ENCODE measurements around the gene WDR73. TPM values are rescaled to one million over a fixed set of nuclear protein-coding genes. Genes with fewer than 3 reads are reported as not detected.

Gene WDR73
- total and polyA plus RNA-seq, 9 of the 15 experiments (the other 6 are each of a cell fraction or from before 2014, with no cell fraction given), result 9.2 to 25.4 (median 21.7) TPM

- TF ChIP-seq, protein P1, sequence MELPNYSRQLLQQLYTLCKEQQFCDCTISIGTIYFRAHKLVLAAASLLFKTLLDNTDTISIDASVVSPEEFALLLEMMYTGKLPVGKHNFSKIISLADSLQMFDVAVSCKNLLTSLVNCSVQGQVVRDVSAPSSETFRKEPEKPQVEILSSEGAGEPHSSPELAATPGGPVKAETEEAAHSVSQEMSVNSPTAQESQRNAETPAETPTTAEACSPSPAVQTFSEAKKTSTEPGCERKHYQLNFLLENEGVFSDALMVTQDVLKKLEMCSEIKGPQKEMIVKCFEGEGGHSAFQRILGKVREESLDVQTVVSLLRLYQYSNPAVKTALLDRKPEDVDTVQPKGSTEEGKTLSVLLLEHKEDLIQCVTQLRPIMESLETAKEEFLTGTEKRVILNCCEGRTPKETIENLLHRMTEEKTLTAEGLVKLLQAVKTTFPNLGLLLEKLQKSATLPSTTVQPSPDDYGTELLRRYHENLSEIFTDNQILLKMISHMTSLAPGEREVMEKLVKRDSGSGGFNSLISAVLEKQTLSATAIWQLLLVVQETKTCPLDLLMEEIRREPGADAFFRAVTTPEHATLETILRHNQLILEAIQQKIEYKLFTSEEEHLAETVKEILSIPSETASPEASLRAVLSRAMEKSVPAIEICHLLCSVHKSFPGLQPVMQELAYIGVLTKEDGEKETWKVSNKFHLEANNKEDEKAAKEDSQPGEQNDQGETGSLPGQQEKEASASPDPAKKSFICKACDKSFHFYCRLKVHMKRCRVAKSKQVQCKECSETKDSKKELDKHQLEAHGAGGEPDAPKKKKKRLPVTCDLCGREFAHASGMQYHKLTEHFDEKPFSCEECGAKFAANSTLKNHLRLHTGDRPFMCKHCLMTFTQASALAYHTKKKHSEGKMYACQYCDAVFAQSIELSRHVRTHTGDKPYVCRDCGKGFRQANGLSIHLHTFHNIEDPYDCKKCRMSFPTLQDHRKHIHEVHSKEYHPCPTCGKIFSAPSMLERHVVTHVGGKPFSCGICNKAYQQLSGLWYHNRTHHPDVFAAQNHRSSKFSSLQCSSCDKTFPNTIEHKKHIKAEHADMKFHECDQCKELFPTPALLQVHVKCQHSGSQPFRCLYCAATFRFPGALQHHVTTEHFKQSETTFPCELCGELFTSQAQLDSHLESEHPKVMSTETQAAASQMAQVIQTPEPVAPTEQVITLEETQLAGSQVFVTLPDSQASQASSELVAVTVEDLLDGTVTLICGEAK (IDR thresholded peaks at IDR 0.05), result peak; percentile 95
- TF ChIP-seq, protein P1 (CRISPR knock-in tag; IDR thresholded peaks at IDR 0.05), result no peak
- TF ChIP-seq, protein P2, sequence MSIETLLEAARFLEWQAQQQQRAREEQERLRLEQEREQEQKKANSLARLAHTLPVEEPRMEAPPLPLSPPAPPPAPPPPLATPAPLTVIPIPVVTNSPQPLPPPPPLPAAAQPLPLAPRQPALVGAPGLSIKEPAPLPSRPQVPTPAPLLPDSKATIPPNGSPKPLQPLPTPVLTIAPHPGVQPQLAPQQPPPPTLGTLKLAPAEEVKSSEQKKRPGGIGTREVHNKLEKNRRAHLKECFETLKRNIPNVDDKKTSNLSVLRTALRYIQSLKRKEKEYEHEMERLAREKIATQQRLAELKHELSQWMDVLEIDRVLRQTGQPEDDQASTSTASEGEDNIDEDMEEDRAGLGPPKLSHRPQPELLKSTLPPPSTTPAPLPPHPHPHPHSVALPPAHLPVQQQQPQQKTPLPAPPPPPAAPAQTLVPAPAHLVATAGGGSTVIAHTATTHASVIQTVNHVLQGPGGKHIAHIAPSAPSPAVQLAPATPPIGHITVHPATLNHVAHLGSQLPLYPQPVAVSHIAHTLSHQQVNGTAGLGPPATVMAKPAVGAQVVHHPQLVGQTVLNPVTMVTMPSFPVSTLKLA (conservative IDR thresholded peaks at IDR 0.05), result peak; percentile 42 to 86; a peak in 3 of 4 replicates
- TF ChIP-seq GABPB1 (CRISPR knock-in tag; IDR thresholded peaks at IDR 0.05) (peak; percentile 95), FIP1L1 (IDR thresholded peaks at IDR 0.05; ENCODE audit: low read depth, low read length, poor library complexity, severe bottlenecking) (peak; percentile 67), ZNF12 (CRISPR knock-in tag; IDR thresholded peaks at IDR 0.05) (peak; percentile 42; the same call in 1 of the 2 replicates), SRF (CRISPR knock-in tag; IDR thresholded peaks at IDR 0.05) (no peak), ZFP36 (IDR thresholded peaks at IDR 0.05; ENCODE audit: low read depth, low read length, partially characterized antibody) (no peak), ZNF224 (CRISPR knock-in tag; IDR thresholded peaks at IDR 0.05) (0 out of 2 replicates have a peak, but pooled peaks have one; percentile 20), FOXJ3 (CRISPR knock-in tag; IDR thresholded peaks at IDR 0.05) (no peak), ZNF57 (CRISPR knock-in tag; IDR thresholded peaks at IDR 0.05) (no peak), FOXA3 (CRISPR knock-in tag; conservative IDR thresholded peaks at IDR 0.05 in 1 of 2, IDR thresholded peaks at IDR 0.05 in 1 of 2) (no peak), ZNF24 (IDR thresholded peaks at IDR 0.05) (no peak), YY1 (IDR thresholded peaks at IDR 0.05; ENCODE audit: borderline replicate concordance in 1 of 3, control insufficient read depth in 1 of 3, extremely low read depth in 1 of 3, insufficient read depth in 3 of 3, insufficient read length in 1 of 3, insufficient replicate concordance in 2 of 3, low read depth in 1 of 3, low read length in 2 of 3) (peak in 2 of 3 experiments; percentile 59 to 63), FOXK1 (CRISPR knock-in tag; IDR thresholded peaks at IDR 0.05; ENCODE audit: borderline replicate concordance) (0 out of 2 replicates have a peak, but pooled peaks have one; percentile 82), FOXP1 (CRISPR knock-in tag; IDR thresholded peaks at IDR 0.05) (peak; percentile 81)
These were observed at the start of gene WDR73 (continued) for GRCh38 chr15:84653910-84654688.
